Stimulated activated CD8-positive, alpha-beta memory T cell treated with anti-CD3 and anti-CD28 coated beads, Interleukin-4, amount 100 ng/mL, for 1 hour (primary cell): ENCODE results near the gene ADPGK.
"Not testable (repeated sequence)": the region's sequence is repeated elsewhere in the genome, so short reads cannot be mapped to it uniquely, and the experiment has no call there.

Experiments
- DNase-seq, 2 donors: peaks; one replicate each; pipeline ENCODE4 v3.0.0-alpha.2; 2020; ENCODE audit warnings: low read depth in 2 of 2, low spot score in 1 of 2

The ADPGK gene

GRCh38 chr15:72783640-72784455 lies at the start of gene ADPGK:
TSS of gene ADPGK (minus strand) at chr15:72783758. CDS start at chr15:72783691, 67 bp downstream.
- peak; percentile 89 to 90 for DNase-seq

GRCh38 chr15:72827226-72827625 lies 43.7 kb upstream of the ADPGK start:
- no peak for DNase-seq

GRCh38 chr15:72826611-72827010 lies 43.1 kb upstream of the ADPGK start:
- no peak for DNase-seq

- DNase-seq: no peak
Measured at GRCh38 chr15:72825829-72826228, 42.3 kb upstream of the ADPGK start.

GRCh38 chr15:72824781-72825180 lies 41.2 kb upstream of the ADPGK start:
- DNase-seq: no peak

- DNase-seq: no peak
Measured at GRCh38 chr15:72824112-72824511, 40.6 kb upstream of the ADPGK start.

- no peak for DNase-seq
Measured at GRCh38 chr15:72820278-72820677, 36.7 kb upstream of the ADPGK start.

- DNase-seq: no peak
Measured at GRCh38 chr15:72818632-72819031, 35.1 kb upstream of the ADPGK start.

GRCh38 chr15:72813345-72814004 lies 29.9 kb upstream of the ADPGK start:
- no peak for DNase-seq

- DNase-seq: no peak
Measured at GRCh38 chr15:72809329-72809728, 25.8 kb upstream of the ADPGK start.

GRCh38 chr15:72807346-72807745 lies 23.8 kb upstream of the ADPGK start:
- DNase-seq: not testable (repeated sequence)

GRCh38 chr15:72803006-72803405 lies 19.4 kb upstream of the ADPGK start:
- DNase-seq: no peak

- no peak for DNase-seq
Measured at GRCh38 chr15:72801590-72802325, 18.2 kb upstream of the ADPGK start.

- no peak for DNase-seq
Measured at GRCh38 chr15:72800833-72801481, 17.4 kb upstream of the ADPGK start.

- DNase-seq: no peak
Measured at GRCh38 chr15:72797834-72798233, 14.3 kb upstream of the ADPGK start.

GRCh38 chr15:72797338-72797689 lies 13.8 kb upstream of the ADPGK start:
- no peak for DNase-seq

- no peak for DNase-seq
Measured at GRCh38 chr15:72796515-72797337, 13.2 kb upstream of the ADPGK start.

GRCh38 chr15:72796210-72796514 lies 12.6 kb upstream of the ADPGK start:
- no peak for DNase-seq

- DNase-seq: no peak
Measured at GRCh38 chr15:72793766-72794660, 10.5 kb upstream of the ADPGK start.

- DNase-seq: no peak
Measured at GRCh38 chr15:72792431-72792830, 8.9 kb upstream of the ADPGK start.
